MM.1S (cell line): ENCODE results near the gene SPTLC1.
A peak's percentile ranks its signal among the peaks of the same experiment; 100 is the strongest.

ENCODE experiments used
- DNase-seq: peaks from one replicate; pipeline ENCODE4 v3.0.0-alpha.2; 2015
- H2AFZ ChIP-seq: fragments of 300-600 bp; sonication (generic); 2 replicates; pipeline ENCODE4 v1.6.0; 2016; ENCODE audit warnings: antibody characterized with exemption, low read length
- H3F3A ChIP-seq: fragments of 300-600 bp; sonication (generic); 2 replicates; pipeline ENCODE4 v1.6.1; 2016; ENCODE audit warnings: mild to moderate bottlenecking, antibody characterized with exemption, low read length, moderate library complexity, mixed read lengths; ENCODE audit not compliant: insufficient read depth
- H3K27ac ChIP-seq: fragments of 300-600 bp; sonication (generic); 2 replicates; pipeline ENCODE4 v1.5.1; 2016; ENCODE audit warnings: mild to moderate bottlenecking, low read length
- H3K27me3 ChIP-seq: fragments of 300-600 bp; sonication (generic); replicated peaks from 2 replicates; pipeline ENCODE4 v1.6.0; 2016; ENCODE audit warnings: low read length; ENCODE audit not compliant: insufficient read depth
- H3K36me3 ChIP-seq: fragments of 300-600 bp; sonication (generic); replicated peaks from 2 replicates; pipeline ENCODE4 v1.6.1; 2016; ENCODE audit warnings: mild to moderate bottlenecking, low read length, mixed read lengths; ENCODE audit not compliant: insufficient read depth
- H3K4me1 ChIP-seq: fragments of 300-600 bp; sonication (generic); 2 replicates; pipeline ENCODE4 v1.6.1; 2016; ENCODE audit warnings: low read length, mixed read lengths
- H3K4me2 ChIP-seq: fragments of 300-600 bp; sonication (generic); 2 replicates; pipeline ENCODE4 v1.6.0; 2016; ENCODE audit warnings: low read depth, low read length
- H3K4me3 ChIP-seq: fragments of 300-600 bp; sonication (generic); 2 replicates; pipeline ENCODE4 v1.5.1; 2016; ENCODE audit warnings: low read length, mixed read lengths
- H3K79me2 ChIP-seq: fragments of 300-600 bp; sonication (generic); 2 replicates; pipeline ENCODE4 v1.6.1; 2016; ENCODE audit warnings: mixed run types, low read length, mixed read lengths
- H3K9ac ChIP-seq: fragments of 300-600 bp; sonication (generic); 2 replicates; pipeline ENCODE4 v1.6.1; 2016; ENCODE audit warnings: low read length, mixed read lengths
- H3K9me2 ChIP-seq: fragments of 300-600 bp; sonication (generic); replicated peaks from 2 replicates; pipeline ENCODE4 v1.6.1; 2016; ENCODE audit warnings: mild to moderate bottlenecking, low read length, mixed read lengths; ENCODE audit not compliant: insufficient read depth
- H3K9me3 ChIP-seq: fragments of 300-600 bp; sonication (generic); replicated peaks from 2 replicates; pipeline ENCODE4 v1.6.1; 2016; ENCODE audit warnings: mild to moderate bottlenecking, low read length, mixed read lengths; ENCODE audit not compliant: insufficient read depth
- H4K20me1 ChIP-seq: fragments of 300-600 bp; sonication (generic); 2 replicates; pipeline ENCODE4 v1.6.1; 2016; ENCODE audit warnings: mild to moderate bottlenecking, low read length, moderate library complexity, mixed read lengths; ENCODE audit not compliant: insufficient read depth
- EZH2 ChIP-seq: fragments of 300-600 bp; sonication (generic); optimal IDR thresholded peaks from 2 replicates; pipeline ENCODE3; 2017; ENCODE audit warnings: low read depth, mild to moderate bottlenecking, antibody characterized with exemption, low read length, mixed read lengths
- EZH2phosphoT487 ChIP-seq: fragments of 300-600 bp; sonication (generic); IDR thresholded peaks from 2 replicates; pipeline ENCODE4 v1.6.1; 2018; ENCODE audit warnings: antibody characterized with exemption, low read length
- TF ChIP-seq, protein P1 (sequence below): fragments of 300-600 bp; sonication (generic); IDR thresholded peaks from 2 replicates; pipeline ENCODE4 v1.5.1; 2016; ENCODE audit warnings: antibody characterized with exemption, low read length, mixed read lengths

SPTLC1 gene

DNA sequence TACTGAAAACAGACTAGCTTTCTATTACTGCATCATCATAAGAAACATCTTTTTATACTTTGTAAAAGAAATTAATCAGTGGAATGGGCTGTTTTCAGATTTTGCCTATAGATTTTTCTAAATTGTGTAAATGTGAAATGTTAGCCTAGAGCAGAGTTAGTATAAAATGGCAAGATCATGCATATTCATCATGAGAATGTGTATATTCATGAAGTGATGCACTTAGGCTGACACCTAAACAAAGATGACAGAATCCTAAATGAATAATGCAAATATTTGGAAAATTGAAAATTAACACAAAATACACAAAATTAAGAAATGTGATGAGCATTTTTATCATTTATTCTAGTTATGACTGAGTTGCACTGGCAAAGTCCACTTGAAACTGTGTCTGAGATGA, 57.2 kb downstream of the SPTLC1 start:
- Histone ChIP-seq H3K4me3 (no peak overlapping the region; the same call in 1 of the 2 replicates), H4K20me1 (no peaks in the 10 kb centered on the region), H3K9me3 (no peaks in the 10 kb centered on the region), H3K4me1 (0 out of 2 replicates have a peak, but pooled peaks cover 12% of the 10 kb centered on the region), H2AFZ (no peak overlapping the region), H3K9ac (no peak overlapping the region), H3K27me3 (no peaks in the 10 kb centered on the region), H3K36me3 (no peaks in the 10 kb centered on the region; the same call in 1 of the 2 replicates), H3K27ac (no peak overlapping the region), H3F3A (no peaks in the 10 kb centered on the region), H3K4me2 (peak overlapping the region; percentile 39; the same call in 1 of the 2 replicates), H3K79me2 (peaks cover 14% of the 10 kb centered on the region), H3K9me2 (no peaks in the 10 kb centered on the region)
- TF ChIP-seq EZH2phosphoT487 (no peak), EZH2 (no peak)
- TF ChIP-seq, protein P1, sequence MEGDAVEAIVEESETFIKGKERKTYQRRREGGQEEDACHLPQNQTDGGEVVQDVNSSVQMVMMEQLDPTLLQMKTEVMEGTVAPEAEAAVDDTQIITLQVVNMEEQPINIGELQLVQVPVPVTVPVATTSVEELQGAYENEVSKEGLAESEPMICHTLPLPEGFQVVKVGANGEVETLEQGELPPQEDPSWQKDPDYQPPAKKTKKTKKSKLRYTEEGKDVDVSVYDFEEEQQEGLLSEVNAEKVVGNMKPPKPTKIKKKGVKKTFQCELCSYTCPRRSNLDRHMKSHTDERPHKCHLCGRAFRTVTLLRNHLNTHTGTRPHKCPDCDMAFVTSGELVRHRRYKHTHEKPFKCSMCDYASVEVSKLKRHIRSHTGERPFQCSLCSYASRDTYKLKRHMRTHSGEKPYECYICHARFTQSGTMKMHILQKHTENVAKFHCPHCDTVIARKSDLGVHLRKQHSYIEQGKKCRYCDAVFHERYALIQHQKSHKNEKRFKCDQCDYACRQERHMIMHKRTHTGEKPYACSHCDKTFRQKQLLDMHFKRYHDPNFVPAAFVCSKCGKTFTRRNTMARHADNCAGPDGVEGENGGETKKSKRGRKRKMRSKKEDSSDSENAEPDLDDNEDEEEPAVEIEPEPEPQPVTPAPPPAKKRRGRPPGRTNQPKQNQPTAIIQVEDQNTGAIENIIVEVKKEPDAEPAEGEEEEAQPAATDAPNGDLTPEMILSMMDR, result no peak
- DNase-seq, result no peak

DNA sequence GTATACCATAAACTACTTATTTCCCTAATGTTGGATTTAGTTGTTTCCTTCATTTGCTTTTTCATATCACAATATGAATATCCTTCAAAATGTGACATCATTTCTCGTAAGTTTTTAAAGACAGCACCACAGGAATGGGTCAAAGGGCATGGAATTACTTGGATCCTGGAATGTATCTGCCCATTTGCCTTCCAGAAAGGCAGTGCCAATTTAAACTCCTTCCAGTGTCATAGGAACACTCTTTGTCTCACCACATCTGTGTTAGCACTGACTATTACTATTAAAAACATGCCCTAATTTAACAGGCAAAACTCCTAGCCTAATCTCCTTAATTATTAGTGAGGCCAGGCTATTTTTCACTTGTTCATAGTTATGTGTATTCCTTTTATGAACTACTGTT, 58.0 kb downstream of the SPTLC1 start:
- Histone ChIP-seq H3K27me3 (no peaks in the 10 kb centered on the region), H3K4me2 (peak overlapping the region; percentile 61), H3K9me3 (no peaks in the 10 kb centered on the region), H3K4me1 (0 out of 2 replicates have a peak, but pooled peaks cover 12% of the 10 kb centered on the region), H3K9me2 (no peaks in the 10 kb centered on the region), H4K20me1 (no peaks in the 10 kb centered on the region), H3K9ac (peak overlapping the region; percentile 13; the same call in 1 of the 2 replicates), H2AFZ (0 out of 2 replicates have a peak overlapping the region, but pooled peaks have one; percentile 46), H3K27ac (peak overlapping the region; percentile 18; the same call in 1 of the 2 replicates), H3K4me3 (peak overlapping the region; percentile 31; the same call in 1 of the 2 replicates), H3F3A (no peaks in the 10 kb centered on the region), H3K79me2 (peaks cover 9% of the 10 kb centered on the region), H3K36me3 (no peaks in the 10 kb centered on the region; the same call in 1 of the 2 replicates)
- DNase-seq, result no peak
- TF ChIP-seq, protein P1, result no peak
- TF ChIP-seq EZH2, result no peak
- no peak for TF ChIP-seq EZH2phosphoT487

DNA sequence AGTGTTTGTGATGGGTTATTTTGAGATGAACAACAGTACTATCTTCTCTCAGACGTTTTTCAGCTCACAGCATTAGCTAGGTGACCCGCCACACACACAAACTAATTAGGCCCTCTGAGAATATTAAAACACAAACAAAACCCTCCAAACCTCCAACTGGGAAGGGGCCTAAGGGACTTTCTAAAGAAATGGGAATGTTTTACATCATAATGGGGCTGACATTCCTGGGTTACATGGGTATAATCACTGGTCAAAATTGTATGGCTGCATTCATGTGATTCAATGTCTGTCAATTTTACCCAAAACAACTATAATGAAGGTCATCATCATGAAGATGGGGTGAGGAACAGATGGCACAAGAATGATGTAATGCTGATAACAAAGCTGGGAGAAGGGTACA, 59.6 kb downstream of the SPTLC1 start:
- H3K36me3 ChIP-seq, result no peaks in the 10 kb centered on the region
- H3K4me1 ChIP-seq, result 0 out of 2 replicates have a peak, but pooled peaks cover 12% of the 10 kb centered on the region
- no peak overlapping the region for H3K27ac ChIP-seq
- peaks cover 10% of the 10 kb centered on the region; the same call in 1 of the 2 replicates for H3K79me2 ChIP-seq
- H3K27me3 ChIP-seq, result no peaks in the 10 kb centered on the region
- no peak overlapping the region for H2AFZ ChIP-seq
- no peaks in the 10 kb centered on the region for H3K9me3 ChIP-seq
- H3K9ac ChIP-seq, result no peak overlapping the region
- no peak for DNase-seq
- H4K20me1 ChIP-seq, result no peaks in the 10 kb centered on the region
- no peak overlapping the region for H3K4me3 ChIP-seq
- no peak for TF ChIP-seq EZH2phosphoT487
- TF ChIP-seq EZH2, result no peak
- TF ChIP-seq, protein P1, result no peak
- no peak overlapping the region for H3K4me2 ChIP-seq
- H3K9me2 ChIP-seq, result no peaks in the 10 kb centered on the region
- H3F3A ChIP-seq, result no peaks in the 10 kb centered on the region
